Measurements from ENCODE around the gene ADM2. TPM values are rescaled to one million over a fixed set of nuclear protein-coding genes. Genes with fewer than 3 reads are reported as not detected.

Gene ADM2
- polyA plus RNA-seq, 4 donors = 2.2 to 14.7 (median 8.7) TPM

DNA sequence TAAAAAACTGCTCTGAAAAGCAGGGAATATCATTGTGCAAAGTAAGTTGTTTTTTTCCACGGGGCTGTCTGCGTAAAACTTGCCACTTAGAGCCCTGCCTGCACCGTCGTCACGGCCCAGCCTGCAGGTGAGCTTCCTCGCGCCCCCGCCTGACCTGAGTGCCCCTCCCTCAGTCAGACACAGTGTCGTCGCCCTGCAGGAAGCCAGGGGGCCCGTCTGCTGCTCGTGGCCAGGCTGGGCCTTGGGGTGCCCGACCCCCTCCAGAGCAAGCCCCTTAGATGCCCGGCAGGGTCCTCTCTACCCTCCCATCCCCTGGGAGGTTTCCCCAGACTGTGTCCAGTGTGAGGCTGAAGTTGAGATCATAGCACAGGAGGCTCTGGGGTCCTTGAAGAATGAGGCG lies 38.1 kb upstream of the ADM2 start:
- FAIRE-seq = no peak
- DNase-seq = no peak
- no peak overlapping the region for H3K27ac ChIP-seq (ENCODE audit: low read depth in 1 of 3, low read length in 2 of 3)
- H3K4me1 ChIP-seq (ENCODE audit: control insufficient read depth in 3 of 3, insufficient read depth in 2 of 3, low read depth in 1 of 3, low read length in 2 of 3) = peaks cover 0 to 9% (median 0%) of the 10 kb centered on the region in 3 donors
- no peaks in the 10 kb centered on the region for H3K27me3 ChIP-seq (ENCODE audit: control insufficient read depth in 3 of 3, insufficient read depth in 3 of 3, low read length in 3 of 3)
- no peak overlapping the region for H3K4me3 ChIP-seq (ENCODE audit: low read depth in 1 of 3, low read length in 3 of 3)
- H3K9me3 ChIP-seq (ENCODE audit: control insufficient read depth in 2 of 2, insufficient read depth in 1 of 2, low read depth in 1 of 2, low read length in 1 of 2) = no peaks in the 10 kb centered on the region
- 73 to 79% (median 74%) methylated on average over 15 of the region's 15 CpGs for WGBS, 3 donors
- peaks cover 16 to 94% (median 18%) of the 10 kb centered on the region in 3 donors for H3K36me3 ChIP-seq (ENCODE audit: control insufficient read depth in 3 of 3, insufficient read depth in 2 of 3, low read depth in 1 of 3, low read length in 3 of 3)

DNA sequence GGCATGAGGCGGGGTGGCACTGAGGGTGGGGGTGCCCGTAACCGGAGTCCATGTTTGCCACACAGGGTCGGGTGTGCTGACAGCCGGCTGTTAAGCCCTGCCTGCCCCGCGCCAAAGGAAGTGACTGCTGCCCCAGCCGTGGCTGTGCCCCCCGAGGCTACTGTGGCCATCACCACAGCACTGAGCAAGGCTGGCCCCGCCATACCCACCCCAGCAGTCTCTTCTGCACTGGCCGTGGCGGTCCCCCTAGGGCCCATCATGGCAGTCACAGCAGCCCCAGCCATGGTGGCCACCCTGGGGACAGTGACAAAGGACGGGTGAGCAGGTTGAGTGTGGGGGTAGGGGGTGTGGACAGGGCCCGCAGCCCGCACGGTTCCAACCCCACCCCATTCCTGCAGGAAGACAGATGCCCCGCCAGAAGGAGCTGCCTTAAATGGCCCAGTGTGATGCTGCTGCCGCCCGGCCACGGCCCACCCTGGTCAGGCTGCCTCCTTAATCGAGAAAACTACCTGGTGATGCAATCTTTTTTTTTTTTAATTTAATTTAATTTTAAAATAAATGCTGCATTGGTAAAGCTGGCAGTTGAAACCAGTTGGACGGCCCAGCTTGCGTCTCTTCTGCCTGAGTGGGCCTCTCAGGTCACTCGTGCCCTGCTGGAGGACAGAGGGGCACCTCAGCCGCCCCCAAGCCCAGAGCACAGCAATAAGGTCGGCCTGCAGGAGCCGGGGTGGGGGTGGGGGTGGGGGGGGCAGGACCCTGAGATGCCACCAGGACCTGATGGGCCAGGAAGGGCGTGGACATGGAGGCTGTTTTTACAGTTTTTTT lies 37.3 kb upstream of the ADM2 start:
- H3K9me3 ChIP-seq (ENCODE audit: control insufficient read depth in 2 of 2, insufficient read depth in 1 of 2, low read depth in 1 of 2, low read length in 1 of 2) = no peaks in the 10 kb centered on the region
- no peak overlapping the region for H3K27ac ChIP-seq (ENCODE audit: low read depth in 1 of 3, low read length in 2 of 3)
- WGBS, 3 donors = 55 to 68% (median 59%) methylated on average over 27 to 28 of the region's 28 CpGs
- no peak overlapping the region for H3K4me3 ChIP-seq (ENCODE audit: low read depth in 1 of 3, low read length in 3 of 3)
- no peaks in the 10 kb centered on the region for H3K27me3 ChIP-seq (ENCODE audit: control insufficient read depth in 3 of 3, insufficient read depth in 3 of 3, low read length in 3 of 3)
- DNase-seq = no peak
- peaks cover 18 to 94% (median 21%) of the 10 kb centered on the region in 3 donors for H3K36me3 ChIP-seq (ENCODE audit: control insufficient read depth in 3 of 3, insufficient read depth in 2 of 3, low read depth in 1 of 3, low read length in 3 of 3)
- no peak for FAIRE-seq
- peaks cover 0 to 9% (median 0%) of the 10 kb centered on the region in 3 donors for H3K4me1 ChIP-seq (ENCODE audit: control insufficient read depth in 3 of 3, insufficient read depth in 2 of 3, low read depth in 1 of 3, low read length in 2 of 3)

DNA sequence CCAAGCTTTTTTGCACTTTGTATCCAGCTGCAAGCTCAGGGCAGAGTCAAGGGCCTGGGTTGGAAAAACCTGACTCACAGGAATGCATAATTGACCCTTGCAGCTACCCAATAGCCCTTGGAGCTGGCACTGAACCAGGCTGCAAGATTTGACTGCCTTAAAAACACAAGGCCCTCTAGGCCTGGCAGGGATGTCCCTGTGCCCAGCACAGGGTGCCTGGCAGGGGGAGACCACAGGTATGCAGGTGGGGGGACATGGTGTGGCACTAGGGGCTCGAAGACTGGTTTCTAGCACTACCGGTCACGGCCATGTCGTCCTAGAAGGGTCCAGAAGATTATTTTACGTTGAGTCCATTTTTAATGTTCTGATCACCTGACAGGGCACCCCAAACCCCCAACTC lies 36.7 kb upstream of the ADM2 start:
- FAIRE-seq (no peak), DNase-seq (peak; percentile 51 to 89)
- no peak overlapping the region for H3K4me3 ChIP-seq (ENCODE audit: low read depth in 1 of 3, low read length in 3 of 3)
- WGBS, 3 donors = 57 to 72% (median 71%) methylated on average over 5 of the region's 5 CpGs
- peak overlapping the region; percentile 28 to 38 (median 28) for H3K27ac ChIP-seq (ENCODE audit: low read depth in 1 of 3, low read length in 2 of 3)
- H3K27me3 ChIP-seq (ENCODE audit: control insufficient read depth in 3 of 3, insufficient read depth in 3 of 3, low read length in 3 of 3) = no peaks in the 10 kb centered on the region
- H3K36me3 ChIP-seq (ENCODE audit: control insufficient read depth in 3 of 3, insufficient read depth in 2 of 3, low read depth in 1 of 3, low read length in 3 of 3) = peaks cover 18 to 93% (median 19%) of the 10 kb centered on the region in 3 donors
- H3K9me3 ChIP-seq (ENCODE audit: control insufficient read depth in 2 of 2, insufficient read depth in 1 of 2, low read depth in 1 of 2, low read length in 1 of 2) = no peaks in the 10 kb centered on the region
- peaks cover 0 to 9% (median 0%) of the 10 kb centered on the region in 3 donors for H3K4me1 ChIP-seq (ENCODE audit: control insufficient read depth in 3 of 3, insufficient read depth in 2 of 3, low read depth in 1 of 3, low read length in 2 of 3)

DNA sequence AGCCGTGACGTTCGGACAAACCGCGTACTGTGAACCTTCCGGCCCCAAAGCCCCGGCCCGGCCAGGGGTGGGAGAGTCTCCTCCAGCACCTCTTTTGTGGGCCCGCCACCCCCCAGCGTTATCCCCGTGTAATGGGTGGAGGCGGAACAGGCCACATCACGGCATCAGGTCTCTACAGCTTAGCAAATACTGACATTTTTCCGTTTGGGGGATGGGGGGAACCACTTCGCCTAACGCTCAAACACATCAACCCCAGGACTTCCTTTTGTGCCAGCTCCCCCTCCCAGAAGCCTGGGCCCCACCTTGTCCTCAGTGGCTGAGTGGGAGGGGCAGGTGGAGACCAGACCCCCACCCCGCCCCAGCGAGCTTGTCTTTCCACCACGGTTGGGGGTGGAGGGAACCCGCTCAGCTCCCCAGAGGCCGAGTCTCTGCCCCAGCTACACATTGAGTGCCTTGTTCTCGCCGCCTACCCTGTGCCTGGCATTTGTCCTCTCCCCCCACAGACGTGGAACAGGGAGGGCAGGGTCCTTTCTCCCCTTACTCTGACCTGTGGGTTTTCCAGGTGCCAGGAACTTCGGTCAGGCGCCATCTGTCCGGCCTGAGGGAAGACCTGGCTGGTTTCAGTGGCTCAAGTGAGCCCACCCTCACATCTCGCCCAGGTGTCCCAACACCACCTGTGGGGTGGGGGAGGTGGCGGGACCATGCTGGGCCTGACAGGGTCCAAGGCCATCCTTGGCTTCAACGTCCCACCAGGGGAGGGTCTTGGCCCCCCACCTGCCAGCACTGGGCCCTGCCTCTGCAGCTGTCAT lies 36.1 kb upstream of the ADM2 start:
- WGBS, 3 donors = 48 to 59% (median 58%) methylated on average over 29 to 30 of the region's 30 CpGs
- DNase-seq (no peak), FAIRE-seq (no peak)
- Histone ChIP-seq H3K27ac (ENCODE audit: low read depth in 1 of 3, low read length in 2 of 3) (peak overlapping the region; percentile 22 to 31 (median 28)), H3K36me3 (ENCODE audit: control insufficient read depth in 3 of 3, insufficient read depth in 2 of 3, low read depth in 1 of 3, low read length in 3 of 3) (peaks cover 17 to 93% (median 20%) of the 10 kb centered on the region in 3 donors), H3K4me1 (ENCODE audit: control insufficient read depth in 3 of 3, insufficient read depth in 2 of 3, low read depth in 1 of 3, low read length in 2 of 3) (peaks cover 0 to 9% (median 0%) of the 10 kb centered on the region in 3 donors), H3K4me3 (ENCODE audit: low read depth in 1 of 3, low read length in 3 of 3) (no peak overlapping the region), H3K27me3 (ENCODE audit: control insufficient read depth in 3 of 3, insufficient read depth in 3 of 3, low read length in 3 of 3) (no peaks in the 10 kb centered on the region), H3K9me3 (ENCODE audit: control insufficient read depth in 2 of 2, insufficient read depth in 1 of 2, low read depth in 1 of 2, low read length in 1 of 2) (no peaks in the 10 kb centered on the region)

DNA sequence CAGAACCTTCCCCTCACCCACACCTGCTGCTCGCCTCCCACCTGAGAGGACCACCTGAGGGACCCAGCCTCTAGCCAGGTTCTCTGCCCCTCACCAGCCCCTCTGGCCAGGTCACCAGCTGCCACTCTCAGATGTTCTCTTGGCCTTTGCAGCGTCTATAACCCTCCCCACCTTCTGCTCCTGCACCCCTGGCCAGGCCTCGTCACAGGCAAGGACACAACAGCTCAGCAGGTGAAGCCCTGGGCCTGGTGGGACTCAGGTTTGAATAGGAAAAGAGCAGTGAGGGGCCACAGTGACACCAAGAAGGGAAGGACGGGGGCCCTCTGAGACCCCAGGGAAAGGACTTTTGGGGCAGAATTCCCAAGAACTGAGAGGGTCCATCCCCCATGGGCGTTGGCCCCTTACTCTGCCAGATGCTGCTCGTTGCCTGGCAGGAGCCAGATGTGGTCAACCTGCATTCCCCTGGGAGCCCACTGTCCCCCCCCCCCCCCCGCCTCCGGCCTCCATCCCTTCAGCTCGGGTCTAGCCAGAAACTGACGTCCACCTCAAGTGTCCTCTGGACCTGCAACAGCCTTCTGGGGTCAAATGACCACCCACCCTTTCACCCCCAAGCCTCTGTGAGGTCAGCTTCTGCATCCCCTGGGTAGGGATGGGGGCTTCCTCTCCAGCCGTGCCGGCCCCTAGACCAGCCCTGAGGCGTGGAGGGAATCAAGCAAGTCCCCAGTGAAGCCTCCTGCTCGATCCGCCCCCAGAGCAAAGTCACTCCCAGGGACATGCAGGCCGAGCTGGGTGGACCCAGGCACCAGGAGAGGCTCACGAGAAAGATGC lies 35.2 kb upstream of the ADM2 start:
- no peak for FAIRE-seq
- no peaks in the 10 kb centered on the region for H3K27me3 ChIP-seq (ENCODE audit: control insufficient read depth in 3 of 3, insufficient read depth in 3 of 3, low read length in 3 of 3)
- H3K9me3 ChIP-seq (ENCODE audit: control insufficient read depth in 2 of 2, insufficient read depth in 1 of 2, low read depth in 1 of 2, low read length in 1 of 2) = no peaks in the 10 kb centered on the region
- no peak for DNase-seq
- H3K4me3 ChIP-seq (ENCODE audit: low read depth in 1 of 3, low read length in 3 of 3) = no peak overlapping the region
- no peak overlapping the region for H3K27ac ChIP-seq (ENCODE audit: low read depth in 1 of 3, low read length in 2 of 3)
- peaks cover 0 to 9% (median 0%) of the 10 kb centered on the region in 3 donors for H3K4me1 ChIP-seq (ENCODE audit: control insufficient read depth in 3 of 3, insufficient read depth in 2 of 3, low read depth in 1 of 3, low read length in 2 of 3)
- WGBS, 3 donors = 77 to 81% (median 78%) methylated on average over 12 to 17 of the region's 17 CpGs
- H3K36me3 ChIP-seq (ENCODE audit: control insufficient read depth in 3 of 3, insufficient read depth in 2 of 3, low read depth in 1 of 3, low read length in 3 of 3) = peaks cover 17 to 93% (median 20%) of the 10 kb centered on the region in 3 donors

DNA sequence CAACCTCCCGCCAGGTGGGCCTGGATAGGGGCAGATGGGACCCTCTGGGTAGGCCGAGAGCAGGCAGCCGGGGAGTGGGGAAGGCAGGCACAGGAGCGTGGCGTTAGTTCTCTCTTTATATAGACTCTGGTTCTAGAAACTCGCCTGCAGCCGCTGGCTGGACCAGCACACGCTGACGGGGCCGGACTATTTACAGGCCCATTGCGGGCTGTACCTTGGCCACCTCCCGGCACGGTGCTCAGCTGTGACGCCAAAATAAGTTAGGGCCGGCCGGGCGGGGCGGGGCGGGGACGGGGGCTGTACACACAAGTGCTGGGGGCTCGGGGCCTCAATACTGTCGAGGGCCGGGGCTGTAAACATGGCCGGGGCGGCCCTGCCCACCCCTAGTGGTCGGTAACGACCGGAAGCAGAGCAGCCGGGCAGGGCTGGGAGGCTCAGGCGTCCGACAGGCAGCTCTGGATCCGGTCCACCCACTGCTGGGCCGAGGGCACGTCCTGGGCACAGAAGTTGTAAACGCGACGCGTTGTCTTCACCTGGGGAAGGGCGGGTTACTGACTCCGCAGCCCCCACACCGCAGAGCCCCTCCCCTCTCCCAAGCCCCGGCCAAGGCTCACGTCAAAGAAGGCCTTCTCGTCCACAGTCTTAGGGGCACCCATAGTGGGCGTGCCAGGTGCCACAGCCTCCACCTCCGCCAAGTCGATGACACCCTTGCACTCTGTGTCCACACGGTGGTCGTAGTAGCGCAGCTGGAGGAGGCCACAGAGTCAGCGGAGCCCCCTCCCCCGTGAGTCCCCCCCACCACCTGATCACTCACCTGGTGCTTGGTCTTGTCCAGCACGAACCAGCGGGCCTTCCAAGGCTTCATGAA lies 34.4 kb upstream of the ADM2 start:
- Histone ChIP-seq H3K4me3 (ENCODE audit: low read depth in 1 of 3, low read length in 3 of 3) (no peak overlapping the region), H3K9me3 (ENCODE audit: control insufficient read depth in 2 of 2, insufficient read depth in 1 of 2, low read depth in 1 of 2, low read length in 1 of 2) (no peaks in the 10 kb centered on the region), H3K4me1 (ENCODE audit: control insufficient read depth in 3 of 3, insufficient read depth in 2 of 3, low read depth in 1 of 3, low read length in 2 of 3) (peaks cover 0 to 9% (median 0%) of the 10 kb centered on the region in 3 donors), H3K27ac (ENCODE audit: low read depth in 1 of 3, low read length in 2 of 3) (no peak overlapping the region), H3K36me3 (ENCODE audit: control insufficient read depth in 3 of 3, insufficient read depth in 2 of 3, low read depth in 1 of 3, low read length in 3 of 3) (peaks cover 15 to 89% (median 17%) of the 10 kb centered on the region in 3 donors), H3K27me3 (ENCODE audit: control insufficient read depth in 3 of 3, insufficient read depth in 3 of 3, low read length in 3 of 3) (no peaks in the 10 kb centered on the region)
- FAIRE-seq (no peak), DNase-seq (no peak)
- WGBS, 3 donors = 66 to 79% (median 78%) methylated on average over 53 to 54 of the region's 54 CpGs

DNA sequence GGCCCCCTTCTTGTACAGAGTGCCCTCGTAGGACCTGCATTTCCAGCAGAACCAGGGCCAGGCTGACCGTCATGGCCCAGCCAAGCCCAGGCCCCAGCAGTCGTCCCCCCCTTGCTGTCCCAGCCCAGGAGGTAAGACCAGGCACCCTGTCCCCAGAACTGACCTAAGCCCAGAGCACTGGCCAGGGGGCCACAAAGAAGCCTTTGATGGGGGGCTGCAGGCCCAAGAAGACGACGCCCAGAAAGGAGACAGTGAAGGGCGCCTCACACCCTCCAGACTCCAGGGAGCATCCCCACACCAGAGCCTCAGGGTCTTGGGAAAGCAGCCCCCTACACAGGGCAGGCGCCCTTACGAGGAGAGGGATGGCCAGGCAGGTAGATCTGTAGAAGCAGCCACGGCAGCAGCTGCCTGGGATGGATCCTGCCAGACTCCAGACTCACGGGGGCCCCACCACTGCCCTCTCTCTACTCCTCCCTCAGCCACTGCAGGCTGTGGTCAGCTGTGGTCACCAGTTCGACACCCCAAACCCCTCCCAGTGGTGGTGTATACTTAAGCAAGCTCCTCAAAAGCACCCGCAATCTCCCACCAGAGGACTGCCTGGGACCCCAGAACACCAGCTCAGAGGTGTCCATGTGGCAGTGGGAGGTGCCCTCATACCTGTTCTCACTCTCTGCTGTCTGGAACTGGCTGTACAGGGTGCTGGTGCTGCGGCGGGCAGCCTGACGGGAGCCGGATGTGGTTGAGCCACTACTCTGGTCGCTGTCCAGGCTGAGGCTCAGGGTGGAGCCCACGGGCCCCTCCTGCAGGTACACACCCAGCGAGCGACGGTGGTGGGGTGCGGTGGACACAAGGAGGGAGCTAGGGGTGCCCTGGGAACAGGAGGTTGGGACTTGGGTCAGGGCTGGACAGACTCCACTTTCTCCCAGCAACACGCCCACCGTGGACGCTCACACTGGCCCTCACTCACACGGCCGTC lies 33.5 kb upstream of the ADM2 start:
- no peak for FAIRE-seq
- 85 to 90% (median 88%) methylated on average over 26 to 27 of the region's 27 CpGs for WGBS, 3 donors
- Histone ChIP-seq H3K4me1 (ENCODE audit: control insufficient read depth in 3 of 3, insufficient read depth in 2 of 3, low read depth in 1 of 3, low read length in 2 of 3) (peaks cover 0 to 9% (median 0%) of the 10 kb centered on the region in 3 donors), H3K27me3 (ENCODE audit: control insufficient read depth in 3 of 3, insufficient read depth in 3 of 3, low read length in 3 of 3) (no peaks in the 10 kb centered on the region), H3K36me3 (ENCODE audit: control insufficient read depth in 3 of 3, insufficient read depth in 2 of 3, low read depth in 1 of 3, low read length in 3 of 3) (peaks cover 15 to 90% (median 17%) of the 10 kb centered on the region in 3 donors), H3K4me3 (ENCODE audit: low read depth in 1 of 3, low read length in 3 of 3) (no peak overlapping the region), H3K27ac (ENCODE audit: low read depth in 1 of 3, low read length in 2 of 3) (no peak overlapping the region), H3K9me3 (ENCODE audit: control insufficient read depth in 2 of 2, insufficient read depth in 1 of 2, low read depth in 1 of 2, low read length in 1 of 2) (no peaks in the 10 kb centered on the region)
- DNase-seq = no peak

Measured in small intestine (tissue), 7 donors.